Karpas-422 (cell line): Measurements from ENCODE around the gene C14orf93. TPM values are rescaled to one million over a fixed set of nuclear protein-coding genes. Genes with fewer than 3 reads are reported as not detected.
A peak's percentile ranks its signal among the peaks of the same experiment; 100 is the strongest.

Experiments used
- DNase-seq: peaks from one replicate; pipeline ENCODE4 v3.0.0-alpha.2; 2015
- H2AFZ ChIP-seq: fragments of 200-600 bp; sonication (generic); 2 replicates; pipeline ENCODE4 v1.6.1; 2014; ENCODE audit warnings: antibody characterized with exemption, low read length, mixed read lengths
- H3K27ac ChIP-seq: fragments of 200-600 bp; sonication (generic); 2 replicates; pipeline ENCODE4 v1.5.1; 2014; ENCODE audit warnings: mild to moderate bottlenecking, low read length, moderate library complexity
- H3K27me3 ChIP-seq: fragments of 200-600 bp; sonication (generic); 2 replicates; pipeline ENCODE4 v1.6.1; 2014; ENCODE audit warnings: low read length, mixed read lengths
- H3K36me3 ChIP-seq: fragments of 200-600 bp; sonication (generic); 2 replicates; pipeline ENCODE4 v1.6.1; 2014; ENCODE audit warnings: low read length, mixed read lengths; ENCODE audit not compliant: insufficient read depth
- H3K4me1 ChIP-seq: fragments of 200-600 bp; sonication (generic); 2 replicates; pipeline ENCODE4 v1.6.1; 2014; ENCODE audit warnings: mild to moderate bottlenecking, low read length, mixed read lengths
- H3K4me2 ChIP-seq: fragments of 200-600 bp; sonication (generic); 2 replicates; pipeline ENCODE4 v1.6.1; 2014; ENCODE audit warnings: low read length, low read depth, mild to moderate bottlenecking; ENCODE audit not compliant: poor library complexity, severe bottlenecking
- H3K4me3 ChIP-seq: fragments of 200-600 bp; sonication (generic); 2 replicates; pipeline ENCODE4 v1.5.1; 2014; ENCODE audit warnings: mild to moderate bottlenecking, antibody characterized with exemption, low read length, mixed read lengths
- H3K79me2 ChIP-seq: fragments of 200-600 bp; sonication (generic); 2 replicates; pipeline ENCODE4 v1.6.1; 2014; ENCODE audit warnings: mild to moderate bottlenecking, low read length, mixed read lengths
- H3K9ac ChIP-seq: fragments of 200-600 bp; sonication (generic); 2 replicates; pipeline ENCODE4 v1.6.0; 2014; ENCODE audit warnings: low read length
- H3K9me2 ChIP-seq: fragments of 200-600 bp; sonication (generic), shearing (Covaris generic); replicated peaks from 2 replicates; pipeline ENCODE4 v1.6.0; 2014; ENCODE audit warnings: mild to moderate bottlenecking, low read length, moderate library complexity; ENCODE audit not compliant: insufficient read depth
- H3K9me3 ChIP-seq: fragments of 300-700, 200-600 bp; sonication (generic); 2 replicates; pipeline ENCODE4 v1.6.1; 2014; ENCODE audit warnings: low read length, mixed read lengths
- H4K20me1 ChIP-seq: fragments of 200-600 bp; sonication (generic); 2 replicates; pipeline ENCODE4 v1.6.1; 2014; ENCODE audit warnings: mild to moderate bottlenecking, antibody characterized with exemption, low read length, low read depth; ENCODE audit not compliant: insufficient read depth
- total RNA-seq: library from RNA; depleted of rRNA; stranded (reverse); fragments of >200 nt; shearing (Covaris generic); gene quantifications from 2 replicates; pipeline ENCODE4 v1.2.3, GENCODE V29; 2014; ENCODE audit warnings: low replicate concordance

Gene C14orf93
- total RNA-seq, 1 experiment from 2014 or later = 43.2 TPM

DNA sequence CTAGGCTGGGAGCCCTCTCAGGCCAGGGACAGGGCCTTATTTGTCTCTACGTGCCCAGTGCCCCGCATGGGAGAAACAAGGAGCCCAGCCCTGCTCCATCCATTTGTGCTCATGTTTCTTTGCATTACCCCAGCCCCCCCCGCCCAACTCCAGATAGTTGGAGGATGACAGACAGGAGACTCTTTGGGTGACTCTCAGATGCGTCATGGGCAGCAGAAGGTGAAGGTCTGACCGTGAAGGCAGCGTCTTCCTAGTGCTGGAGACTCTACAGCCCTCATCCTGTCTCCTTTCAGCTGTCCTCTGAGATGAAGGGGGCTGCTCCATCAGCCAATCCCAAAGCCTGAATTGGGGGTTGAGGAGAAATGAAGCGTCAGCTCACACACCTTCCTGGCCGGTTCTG, 31.8 kb upstream of the C14orf93 start:
- Histone ChIP-seq H4K20me1 (no peaks in the 10 kb centered on the region), H3K79me2 (no peaks in the 10 kb centered on the region), H3K9ac (no peak overlapping the region), H3K36me3 (no peaks in the 10 kb centered on the region), H3K4me1 (no peaks in the 10 kb centered on the region), H3K27ac (no peak overlapping the region), H3K9me2 (no peaks in the 10 kb centered on the region), H2AFZ (no peak overlapping the region), H3K9me3 (no peaks in the 10 kb centered on the region), H3K4me3 (no peak overlapping the region), H3K27me3 (no peaks in the 10 kb centered on the region), H3K4me2 (no peak overlapping the region)
- DNase-seq = no peak

DNA sequence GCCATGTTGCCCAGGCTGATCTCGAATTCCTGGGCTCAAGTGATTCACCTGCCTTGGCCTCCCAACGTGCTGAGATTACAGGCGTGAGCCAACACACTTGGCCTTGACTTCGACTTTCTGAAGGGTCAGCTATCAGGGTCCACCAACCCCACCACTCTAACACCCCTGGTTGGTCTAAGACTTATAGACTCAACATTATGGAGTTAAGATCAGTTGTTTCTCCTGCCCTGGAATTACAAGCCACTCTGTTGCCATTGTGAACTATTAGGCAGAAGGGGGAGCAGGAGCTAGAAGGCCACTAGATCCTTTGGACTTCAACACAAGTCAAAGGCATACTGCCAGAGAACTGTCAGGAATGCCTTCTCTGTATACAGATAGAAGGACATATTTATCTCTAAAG, 30.2 kb upstream of the C14orf93 start:
- H4K20me1 ChIP-seq = no peaks in the 10 kb centered on the region
- no peaks in the 10 kb centered on the region for H3K27me3 ChIP-seq
- H3K4me1 ChIP-seq = peaks cover 6% of the 10 kb centered on the region
- no peaks in the 10 kb centered on the region for H3K9me3 ChIP-seq
- no peak overlapping the region for H2AFZ ChIP-seq
- no peak overlapping the region for H3K4me2 ChIP-seq
- H3K79me2 ChIP-seq = no peaks in the 10 kb centered on the region
- no peak for DNase-seq
- H3K4me3 ChIP-seq = no peak overlapping the region
- no peaks in the 10 kb centered on the region for H3K36me3 ChIP-seq
- H3K27ac ChIP-seq = no peak overlapping the region
- H3K9ac ChIP-seq = no peak overlapping the region
- no peaks in the 10 kb centered on the region for H3K9me2 ChIP-seq

DNA sequence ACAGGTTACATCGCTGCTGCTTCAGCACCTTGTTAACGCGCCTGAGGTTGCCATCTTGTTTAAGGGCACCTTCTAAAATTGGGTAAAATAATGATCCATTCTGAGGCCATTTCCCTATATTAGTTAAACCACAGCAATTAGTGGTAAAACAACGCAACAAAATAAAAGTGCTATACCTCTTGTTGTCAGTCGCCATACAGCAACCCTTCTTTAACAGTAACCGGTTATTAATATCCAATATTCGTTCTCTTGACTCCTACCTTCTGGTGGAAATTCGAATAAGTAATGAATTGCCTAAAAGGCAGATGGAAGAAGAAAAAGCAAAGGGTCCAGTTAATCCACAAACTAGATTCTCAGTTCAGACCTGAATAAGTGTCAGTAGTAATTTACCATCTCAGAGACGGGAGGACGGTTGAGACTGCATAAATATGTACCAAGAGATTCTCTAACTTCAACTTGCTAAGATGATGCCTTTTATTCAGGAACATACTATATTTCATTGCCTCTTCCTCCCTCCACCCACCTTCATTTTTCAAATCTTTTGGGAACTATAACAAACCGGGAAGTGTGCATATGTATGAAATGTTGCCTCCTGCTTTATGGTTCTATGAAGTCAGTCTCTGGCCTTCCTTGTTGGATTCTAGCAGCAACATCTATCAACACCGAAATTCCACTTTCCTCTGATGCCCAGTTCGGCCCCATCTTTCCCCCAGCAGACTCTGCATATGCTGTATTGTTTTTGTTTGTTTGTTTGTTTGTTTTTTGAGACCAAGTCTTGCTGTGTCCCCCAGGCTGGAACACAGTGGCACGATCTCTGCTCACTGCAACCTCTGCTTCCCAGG, 25.6 kb upstream of the C14orf93 start:
- Histone ChIP-seq H3K4me3 (peak overlapping the region; percentile 90), H2AFZ (peak overlapping the region; percentile 85), H4K20me1 (no peaks in the 10 kb centered on the region), H3K79me2 (peaks cover 19% of the 10 kb centered on the region), H3K27me3 (no peaks in the 10 kb centered on the region), H3K4me1 (peaks cover 14% of the 10 kb centered on the region), H3K36me3 (peaks cover 18% of the 10 kb centered on the region), H3K9me3 (no peaks in the 10 kb centered on the region), H3K4me2 (peak overlapping the region; percentile 80), H3K9me2 (no peaks in the 10 kb centered on the region), H3K27ac (peak overlapping the region; percentile 82; the same call in 1 of the 2 replicates), H3K9ac (no peak overlapping the region; the same call in 1 of the 2 replicates)
- DNase-seq = no peak

DNA sequence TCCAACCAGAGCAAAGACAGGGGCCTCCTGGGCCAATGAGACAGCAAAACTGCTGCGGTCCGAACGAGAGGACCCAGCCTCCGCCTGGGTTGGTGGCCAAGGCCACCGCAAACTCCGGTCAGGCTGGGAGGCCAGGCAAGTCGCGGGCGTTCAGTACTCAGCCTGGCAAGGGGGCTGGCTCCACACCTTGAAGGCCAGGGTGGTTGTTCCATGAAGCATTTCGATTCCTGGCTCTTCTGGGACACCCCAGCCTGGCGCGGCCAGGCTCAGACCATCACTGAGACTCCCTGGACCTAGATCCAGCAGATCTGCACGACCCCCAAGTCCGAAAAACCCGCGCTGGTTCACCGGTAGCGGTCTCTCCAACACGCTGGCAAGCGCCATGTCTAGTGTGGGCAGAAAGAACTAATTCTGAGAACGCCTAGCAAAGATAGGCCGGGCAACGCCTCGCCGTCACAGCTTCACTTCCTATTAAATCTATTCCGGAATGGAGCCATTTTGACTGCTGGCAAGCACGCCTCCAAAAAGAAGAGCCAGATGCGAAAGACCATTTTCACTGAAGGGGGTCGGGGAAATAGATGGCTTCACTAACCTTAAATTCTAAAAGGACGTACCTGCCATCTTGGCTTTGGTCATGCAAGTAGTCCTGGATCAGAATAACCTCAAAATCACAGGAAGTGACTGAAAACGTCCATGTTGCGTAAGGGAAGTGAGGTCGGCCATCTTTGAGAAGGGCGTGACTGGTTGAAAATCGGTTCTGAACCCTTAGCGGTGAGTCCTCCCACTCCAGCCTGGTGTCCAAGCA, 24.8 kb upstream of the C14orf93 start, which contains the start of gene PSMB5:
TSS of gene PSMB5 (minus strand) at position 403 of the 805 bp plus-strand sequence. CDS start at position 384, 19 bp downstream.
- H4K20me1 ChIP-seq = no peaks in the 10 kb centered on the region
- peak; percentile 99 for DNase-seq

DNA sequence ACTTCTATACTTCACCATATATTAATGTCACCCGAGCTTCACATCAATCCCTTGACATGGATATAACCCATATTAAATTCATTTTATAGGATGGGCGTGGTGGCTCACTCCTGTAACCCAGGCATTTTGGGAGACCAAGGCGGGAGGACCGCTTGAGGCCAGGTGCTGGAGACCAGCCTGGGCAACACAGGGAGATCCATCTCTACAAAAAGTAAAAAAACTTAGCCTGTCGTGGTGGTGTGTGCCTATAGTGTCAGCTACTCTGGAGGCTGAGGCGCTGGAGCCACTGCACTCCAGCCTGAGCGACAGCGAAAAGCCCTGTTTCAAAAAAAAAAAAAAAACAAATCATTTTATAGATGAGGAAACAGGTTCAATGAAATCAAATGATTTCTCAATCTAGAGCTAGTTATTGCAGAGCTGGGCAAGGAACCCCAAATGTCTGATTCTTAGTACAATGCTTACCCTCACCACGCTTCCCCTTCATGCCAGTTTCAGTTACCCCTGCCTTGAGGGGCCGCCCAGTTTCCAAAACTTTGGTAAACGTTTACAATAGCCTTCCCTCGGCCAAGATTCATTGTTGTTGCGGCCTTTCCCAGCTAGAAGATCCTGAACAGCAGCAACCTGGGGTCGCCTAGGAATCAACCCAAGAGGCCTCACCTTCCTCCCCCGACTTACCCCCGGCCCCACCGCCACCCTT, 24.0 kb upstream of the C14orf93 start:
- Histone ChIP-seq H3K9me3 (no peaks in the 10 kb centered on the region), H3K4me3 (peak overlapping the region; percentile 90), H4K20me1 (no peaks in the 10 kb centered on the region), H3K79me2 (peaks cover 21% of the 10 kb centered on the region), H3K36me3 (peaks cover 24% of the 10 kb centered on the region), H3K27ac (peak overlapping the region; percentile 82), H3K9ac (peak overlapping the region; percentile 92), H3K27me3 (no peaks in the 10 kb centered on the region), H2AFZ (peak overlapping the region; percentile 85; the same call in 1 of the 2 replicates), H3K9me2 (no peaks in the 10 kb centered on the region), H3K4me2 (peak overlapping the region; percentile 80), H3K4me1 (peaks cover 14% of the 10 kb centered on the region)
- peak; percentile 72 for DNase-seq

More for the DNA sequence above, 24.8 kb upstream of the C14orf93 start, which contains the start of gene PSMB5:
- Histone ChIP-seq H3K4me2 (peak within 1 kb of the TSS; percentile 80), H3K9me2 (no peaks in the 10 kb centered on the region), H3K36me3 (peaks cover 18% of the 10 kb centered on the region), H3K9me3 (no peaks in the 10 kb centered on the region), H3K4me1 (peaks cover 14% of the 10 kb centered on the region), H3K27ac (peak within 1 kb of the TSS; percentile 82), H3K4me3 (peak within 1 kb of the TSS; percentile 90), H2AFZ (peak within 1 kb of the TSS; percentile 85), H3K79me2 (peaks cover 19% of the 10 kb centered on the region), H3K27me3 (no peaks in the 10 kb centered on the region), H3K9ac (peak within 1 kb of the TSS; percentile 92)

DNA sequence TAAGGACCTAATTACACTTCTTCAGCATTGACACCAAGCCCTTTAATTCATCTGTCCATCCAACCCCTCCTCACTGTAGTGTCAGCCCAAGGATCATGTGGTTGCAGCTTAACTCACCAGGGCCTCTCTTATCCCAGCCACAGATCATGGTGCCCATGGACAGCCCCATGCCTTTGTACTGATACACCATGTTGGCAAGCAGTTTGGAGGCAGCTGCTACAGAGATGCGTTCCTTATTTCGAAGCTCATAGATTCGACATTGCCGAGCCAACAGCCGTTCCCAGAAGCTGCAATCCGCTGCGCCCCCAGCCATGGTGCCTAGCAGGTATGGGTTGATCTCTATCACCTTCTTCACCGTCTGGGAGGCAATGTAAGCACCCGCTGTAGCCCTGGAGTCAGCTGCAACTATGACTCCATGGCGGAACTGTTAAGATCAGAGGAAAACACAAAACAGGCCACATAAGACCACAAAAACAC, 23.3 kb upstream of the C14orf93 start:
- peaks cover 30% of the 10 kb centered on the region for H3K36me3 ChIP-seq
- no peaks in the 10 kb centered on the region for H3K9me2 ChIP-seq
- H2AFZ ChIP-seq = no peak overlapping the region
- H3K27me3 ChIP-seq = no peaks in the 10 kb centered on the region
- peaks cover 14% of the 10 kb centered on the region for H3K4me1 ChIP-seq
- no peaks in the 10 kb centered on the region for H3K9me3 ChIP-seq
- H3K4me2 ChIP-seq = peak overlapping the region; percentile 80
- H3K27ac ChIP-seq = no peak overlapping the region
- H3K79me2 ChIP-seq = peaks cover 26% of the 10 kb centered on the region
- no peak for DNase-seq
- H3K9ac ChIP-seq = peak overlapping the region; percentile 92
- H3K4me3 ChIP-seq = peak overlapping the region; percentile 90
- H4K20me1 ChIP-seq = no peaks in the 10 kb centered on the region

DNA sequence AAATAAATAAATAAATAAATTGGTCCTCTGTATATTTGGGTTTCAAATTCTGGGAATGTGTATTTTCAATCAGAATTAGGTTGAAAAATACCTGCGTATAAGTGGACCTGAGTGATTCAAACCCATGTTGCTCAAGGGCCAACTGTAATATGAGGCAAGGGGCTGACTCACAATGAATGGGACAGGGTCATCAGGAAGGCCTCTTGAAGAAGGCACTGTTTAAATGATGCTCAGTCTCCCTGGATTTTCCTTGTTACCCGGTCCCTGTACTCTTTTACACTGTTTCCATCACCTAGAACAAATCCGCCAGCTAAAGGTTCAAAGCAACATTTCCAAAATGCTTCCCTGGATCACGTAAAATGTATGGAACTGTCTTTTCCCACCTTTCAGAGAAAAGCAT, 21.0 kb upstream of the C14orf93 start:
- H3K79me2 ChIP-seq = peaks cover 26% of the 10 kb centered on the region
- H3K36me3 ChIP-seq = peaks cover 34% of the 10 kb centered on the region
- H3K27ac ChIP-seq = no peak overlapping the region
- no peak for DNase-seq
- H3K9me2 ChIP-seq = no peaks in the 10 kb centered on the region
- no peak overlapping the region for H3K4me2 ChIP-seq
- H3K4me1 ChIP-seq = peaks cover 14% of the 10 kb centered on the region
- H3K4me3 ChIP-seq = no peak overlapping the region
- no peaks in the 10 kb centered on the region for H3K9me3 ChIP-seq
- H4K20me1 ChIP-seq = no peaks in the 10 kb centered on the region
- no peak overlapping the region for H3K9ac ChIP-seq
- no peak overlapping the region for H2AFZ ChIP-seq
- H3K27me3 ChIP-seq = no peaks in the 10 kb centered on the region
